GM21786 (cell line): ENCODE measurements around the gene ACAP2.
"Not testable (repeated sequence)": the region's sequence is repeated elsewhere in the genome, so short reads cannot be mapped to it uniquely, and the experiment has no call there.

Experiments
- ATAC-seq: cut with Tn5 transposase; IDR thresholded peaks from one replicate; pipeline ENCODE4 v1.9.1; 2021; ENCODE audit not compliant: unreplicated experiment

Gene ACAP2

DNA sequence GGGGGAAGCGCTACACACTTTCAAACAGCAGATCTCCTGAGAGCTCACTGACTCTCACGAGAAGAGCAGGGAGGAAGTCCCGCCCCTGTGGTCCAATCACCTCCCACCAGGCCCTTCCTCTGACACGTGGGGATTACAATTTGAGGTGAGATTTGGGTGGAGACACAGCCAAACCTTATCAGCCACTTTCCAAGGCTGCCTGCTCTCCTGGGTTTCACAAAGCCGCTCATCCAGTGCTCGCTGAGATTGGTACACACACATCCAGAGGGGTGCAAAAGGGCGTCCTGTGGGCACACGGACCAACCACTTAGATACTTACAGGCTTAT, 195.0 kb downstream of the ACAP2 start:
- no peak for ATAC-seq

DNA sequence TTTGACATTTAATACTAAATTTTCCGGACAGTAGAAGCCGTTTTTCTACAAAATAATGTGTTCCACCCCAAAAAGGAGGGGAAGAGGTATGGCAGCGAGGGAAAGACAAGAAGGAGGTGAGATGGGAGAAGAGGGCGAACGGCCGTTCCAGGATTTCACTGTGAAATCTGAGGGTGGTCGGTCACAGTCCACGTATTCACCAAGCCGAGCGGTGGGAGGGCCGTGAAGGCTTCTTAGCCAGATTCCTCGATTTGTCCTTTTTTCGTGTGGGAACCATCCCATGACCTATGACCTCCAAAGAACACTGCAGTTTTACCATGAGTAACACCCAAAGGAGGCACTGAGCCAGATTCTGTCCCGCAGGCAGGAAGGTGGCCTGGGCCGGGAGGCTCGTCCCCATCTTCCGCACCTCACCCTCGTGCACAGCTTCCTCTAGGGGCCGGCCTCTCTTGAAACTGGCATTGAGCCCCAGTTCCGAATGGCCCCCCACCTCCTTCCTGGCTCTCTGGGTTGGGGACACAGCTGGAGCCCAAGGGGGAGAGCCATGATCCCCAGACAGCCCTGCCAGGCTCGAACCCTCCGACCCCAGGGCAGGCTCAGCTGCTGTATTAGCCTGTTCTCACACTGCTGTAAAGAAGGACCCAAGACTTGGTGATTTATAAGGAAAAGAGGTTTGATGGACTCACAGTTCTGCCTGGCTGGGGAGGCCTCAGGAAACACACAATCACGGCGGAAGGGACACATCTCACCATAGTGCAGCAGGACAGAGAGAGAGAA, 195.5 kb downstream of the ACAP2 start:
- ATAC-seq, result no peak

DNA sequence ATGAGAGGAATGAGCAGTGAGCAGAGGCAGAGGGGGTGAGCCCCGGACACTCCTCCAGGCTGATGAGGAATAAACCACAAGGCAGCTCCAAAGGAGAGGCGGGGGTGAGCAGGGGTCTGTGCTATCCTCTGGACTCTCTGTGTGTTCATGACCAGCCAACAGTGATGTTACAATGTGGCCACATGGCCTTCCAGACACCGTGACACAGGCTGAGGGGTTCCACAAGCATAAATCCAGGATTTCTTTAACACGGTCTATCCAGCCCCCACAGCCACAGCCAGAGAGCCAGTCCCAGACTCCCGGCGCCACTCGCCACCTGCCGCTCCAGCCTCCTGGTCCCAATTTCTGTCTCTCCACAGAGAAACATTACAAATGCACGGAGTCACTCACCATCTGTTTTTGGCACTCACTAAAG, 196.2 kb downstream of the ACAP2 start:
- ATAC-seq, result no peak

DNA sequence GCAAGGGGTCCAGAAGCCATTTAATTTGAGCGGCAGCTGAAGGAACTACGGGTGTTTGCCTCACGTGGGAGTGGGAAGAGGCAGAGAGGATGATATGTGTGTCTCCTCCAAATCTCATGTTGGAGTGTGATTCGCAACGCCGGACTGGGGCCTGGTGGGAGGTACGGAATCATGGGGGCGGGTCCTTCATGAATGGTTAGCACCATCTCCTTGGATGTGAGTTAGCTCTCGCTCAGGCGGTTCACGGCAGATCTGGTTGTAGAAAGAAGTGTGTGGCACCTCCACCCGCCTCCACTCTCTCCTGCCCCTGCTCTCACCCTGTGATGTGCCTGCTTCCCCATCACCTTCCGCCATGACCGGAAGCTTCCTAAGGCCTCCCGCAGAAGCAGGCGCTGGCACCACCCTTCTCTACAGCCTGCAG, 197.3 kb downstream of the ACAP2 start:
- ATAC-seq, result no peak

DNA sequence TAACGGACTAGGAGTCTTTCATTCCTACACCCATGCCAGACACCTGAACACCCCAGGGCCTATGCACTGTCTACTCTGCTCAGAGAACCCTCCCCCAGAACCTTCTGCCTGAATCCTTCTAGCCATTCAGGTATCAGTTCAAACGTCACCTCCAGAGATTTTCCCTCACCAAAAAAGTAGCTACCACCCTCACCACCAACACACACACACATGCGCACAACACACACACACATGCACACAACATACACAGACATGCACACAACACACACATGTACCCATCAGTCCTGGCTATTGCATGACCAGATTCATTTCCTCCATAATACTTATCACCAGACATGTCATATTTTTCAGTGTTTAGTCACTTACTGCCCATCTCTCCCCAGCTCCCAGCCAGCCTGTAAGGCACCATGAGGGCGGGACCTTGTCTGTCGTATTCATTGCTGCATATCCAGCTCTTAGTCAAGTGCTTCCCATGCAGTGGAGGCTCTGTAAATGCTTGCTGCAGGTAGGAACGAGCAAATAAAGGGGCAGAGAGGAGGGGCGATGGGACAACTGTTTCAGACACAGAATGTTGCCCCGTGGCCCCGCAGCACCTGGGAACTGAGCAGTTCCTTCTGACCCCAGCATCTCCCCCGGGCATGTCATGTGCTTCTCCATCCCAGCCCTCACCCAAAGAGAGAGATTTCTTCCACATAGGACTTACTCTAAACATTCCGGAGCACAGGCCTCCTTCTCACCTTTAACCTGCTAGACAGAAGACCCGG, 201.0 kb downstream of the ACAP2 start:
- no peak for ATAC-seq

DNA sequence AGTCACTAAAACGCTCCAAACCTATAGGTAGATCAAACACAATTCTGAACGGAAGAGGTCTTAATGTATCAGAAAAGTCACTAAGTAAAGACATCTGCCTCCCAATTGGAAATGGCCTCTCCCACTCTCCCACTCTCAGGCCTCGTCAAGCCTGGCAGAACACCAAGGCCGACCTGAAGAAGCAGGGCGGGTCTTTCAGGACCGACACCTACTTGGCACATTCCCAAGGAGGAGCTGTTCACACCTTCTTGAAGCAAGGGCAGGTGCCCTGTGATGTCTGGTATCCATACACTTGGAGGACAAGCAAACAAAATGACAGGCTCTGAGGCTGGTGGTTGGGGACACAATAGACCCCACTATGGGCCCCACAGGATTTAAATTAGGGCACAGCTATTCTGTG, 201.9 kb downstream of the ACAP2 start:
- ATAC-seq, result no peak

DNA sequence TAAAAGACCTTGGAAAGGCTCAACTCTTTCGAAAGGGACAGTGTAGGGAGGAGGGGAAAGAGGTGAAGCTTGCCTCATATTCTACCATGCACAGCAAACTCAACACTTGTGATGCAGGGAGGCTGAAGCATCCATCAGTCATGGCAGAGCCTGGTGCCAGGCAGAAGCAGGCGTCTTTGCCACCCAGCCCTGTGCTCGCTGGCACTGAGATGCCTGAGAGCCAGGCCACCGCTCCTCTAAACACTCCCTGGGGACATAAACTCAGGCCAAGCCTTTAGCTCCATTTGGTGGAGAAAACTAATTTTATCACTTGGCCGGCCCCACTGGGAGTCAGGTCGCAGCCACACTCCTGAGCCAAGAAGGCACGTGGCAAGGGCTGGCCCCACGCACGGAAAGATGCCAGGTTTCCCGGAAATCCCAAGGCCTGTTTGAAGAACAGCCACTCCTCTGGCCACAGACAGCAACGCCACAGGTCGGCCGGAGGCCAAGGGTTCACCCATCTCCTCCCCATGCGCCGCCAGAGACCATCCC, 202.6 kb downstream of the ACAP2 start:
- no peak for ATAC-seq

DNA sequence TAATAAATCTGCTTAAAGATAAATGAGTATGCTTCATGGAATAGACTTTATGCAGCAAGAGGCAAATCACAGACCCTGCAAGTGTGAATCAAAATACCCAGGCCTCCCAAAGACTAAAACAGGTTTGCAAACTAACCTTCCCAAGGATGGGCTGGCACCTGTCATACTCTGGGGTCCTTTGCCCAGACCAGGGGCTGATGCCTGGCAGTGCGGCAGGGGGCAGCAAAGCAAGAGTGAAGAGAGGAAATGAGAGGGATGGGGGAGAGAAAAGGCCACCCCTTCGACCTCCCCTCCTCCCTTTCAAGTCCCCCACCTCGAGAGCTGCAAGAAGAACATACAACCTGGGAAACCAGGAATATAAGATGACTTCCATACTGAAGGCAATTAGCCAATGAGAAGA, 203.7 kb downstream of the ACAP2 start:
- no peak for ATAC-seq

DNA sequence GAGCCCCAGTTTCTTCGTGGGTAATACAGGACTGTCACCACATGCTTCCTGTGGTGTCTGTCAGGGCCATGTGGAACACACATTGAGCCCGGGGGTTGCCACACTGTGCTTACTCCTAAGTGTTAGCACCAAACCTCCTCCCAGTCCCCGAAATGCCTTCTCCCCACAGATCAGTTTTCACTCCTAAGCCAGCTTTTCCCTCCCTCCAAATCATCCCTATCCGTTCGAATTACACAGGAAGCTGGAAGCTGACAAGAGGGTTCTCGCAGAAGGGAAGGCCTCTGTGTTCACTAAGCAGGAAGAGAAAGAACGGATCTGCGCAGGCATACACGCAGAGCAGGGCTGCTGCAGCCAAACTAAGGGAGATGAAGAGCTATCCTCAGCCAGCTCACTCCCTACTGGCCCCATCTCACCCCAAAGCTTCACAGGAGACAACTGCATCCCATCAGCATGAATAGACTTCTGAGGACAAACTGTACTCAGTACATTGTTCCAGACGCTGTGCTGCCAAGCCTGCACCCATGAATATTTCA, 204.2 kb downstream of the ACAP2 start:
- no peak for ATAC-seq

DNA sequence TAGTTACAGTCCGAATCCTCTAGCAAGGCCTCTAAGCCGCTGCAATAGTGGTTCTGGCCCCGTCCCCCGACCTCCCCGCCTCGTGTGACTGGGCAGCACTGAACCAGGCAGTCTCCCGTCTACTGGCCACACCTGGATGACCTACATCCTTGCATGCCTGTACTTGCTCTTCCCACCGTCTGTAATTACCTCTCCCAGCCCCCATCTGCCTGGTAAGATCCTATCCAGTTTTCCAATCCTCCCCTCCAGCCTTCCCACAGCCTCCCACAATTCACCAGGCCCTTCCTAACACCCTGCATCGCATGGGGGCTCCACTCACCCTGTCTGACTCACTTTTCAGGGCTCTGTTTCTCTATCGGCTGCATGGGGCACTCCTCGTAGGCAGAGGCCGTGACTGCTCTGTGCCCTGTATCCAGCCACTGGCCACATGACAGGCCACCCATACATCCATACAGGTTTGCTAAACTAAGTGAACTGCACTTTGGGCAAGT, 204.7 kb downstream of the ACAP2 start:
- ATAC-seq, result no peak

DNA sequence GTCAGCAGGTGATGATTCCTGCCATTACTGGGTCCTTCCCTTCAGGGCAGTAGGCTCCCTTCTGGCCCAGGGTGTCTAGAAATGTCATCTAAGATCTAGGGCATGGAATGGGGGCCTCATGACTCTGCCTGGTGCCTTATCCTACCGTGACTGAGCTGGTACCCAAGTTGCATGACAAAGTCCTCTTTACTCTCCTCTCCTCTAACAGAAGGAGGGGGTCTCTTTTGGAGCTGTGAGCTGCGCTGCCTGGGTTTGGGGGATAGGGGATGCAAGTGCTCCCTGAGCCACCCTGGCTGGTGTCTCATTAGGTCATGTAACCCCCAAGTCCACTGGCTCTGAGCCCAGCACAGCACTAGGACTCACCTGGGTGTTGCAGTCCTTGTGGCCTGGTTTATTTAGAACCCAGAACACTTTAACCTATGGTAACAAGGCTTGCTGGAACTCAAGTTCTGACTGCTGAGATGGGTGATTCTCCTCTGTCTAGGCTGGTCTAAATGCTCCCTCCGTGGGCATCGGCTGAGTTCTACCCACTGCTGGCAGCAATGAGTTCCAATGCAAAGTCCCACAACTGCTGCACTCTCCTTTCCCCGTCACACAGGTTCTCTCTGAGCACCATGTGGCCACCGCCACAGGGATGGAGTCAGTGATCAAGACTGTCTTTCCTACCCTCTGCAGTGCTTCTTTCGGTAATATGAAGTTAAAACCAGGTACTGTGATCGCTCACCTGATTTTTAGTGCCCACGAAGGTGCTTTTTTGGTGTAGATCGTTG, 205.8 kb downstream of the ACAP2 start:
- no peak for ATAC-seq

DNA sequence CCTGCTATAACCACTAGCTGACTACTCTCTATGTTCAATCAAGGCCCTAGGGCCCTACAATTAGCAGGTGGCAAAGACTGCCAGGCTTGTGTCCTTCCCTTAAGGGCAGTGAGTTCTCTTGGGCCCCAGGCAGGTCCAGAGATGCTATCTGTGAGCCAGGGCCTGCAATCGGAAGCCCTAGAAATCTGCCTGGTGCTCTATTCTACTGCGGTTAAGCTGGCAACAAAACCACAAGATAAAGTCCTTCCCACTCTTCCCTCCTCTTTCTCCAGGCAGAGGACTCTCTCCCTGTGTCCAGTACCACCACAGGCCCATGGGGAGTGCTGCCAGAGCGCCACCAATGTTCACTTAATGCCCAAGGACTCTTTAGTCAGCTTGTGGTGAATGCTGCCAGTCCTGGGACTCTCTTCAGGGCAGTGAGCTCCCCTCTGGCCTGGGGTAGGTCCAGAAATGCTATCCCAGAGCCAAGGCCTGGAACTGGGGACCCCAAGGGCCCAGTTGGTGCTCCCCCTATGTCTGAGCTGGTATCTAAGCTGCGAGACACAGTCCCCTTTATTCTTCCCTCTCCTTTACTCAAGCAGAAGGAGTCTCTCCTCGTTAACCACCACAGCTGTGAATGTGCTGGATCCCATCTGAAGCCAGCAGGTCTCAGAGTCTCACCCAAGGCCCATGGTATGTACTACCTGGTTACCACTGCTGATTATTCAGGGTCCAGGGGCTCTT, 206.6 kb downstream of the ACAP2 start:
- no peak for ATAC-seq

DNA sequence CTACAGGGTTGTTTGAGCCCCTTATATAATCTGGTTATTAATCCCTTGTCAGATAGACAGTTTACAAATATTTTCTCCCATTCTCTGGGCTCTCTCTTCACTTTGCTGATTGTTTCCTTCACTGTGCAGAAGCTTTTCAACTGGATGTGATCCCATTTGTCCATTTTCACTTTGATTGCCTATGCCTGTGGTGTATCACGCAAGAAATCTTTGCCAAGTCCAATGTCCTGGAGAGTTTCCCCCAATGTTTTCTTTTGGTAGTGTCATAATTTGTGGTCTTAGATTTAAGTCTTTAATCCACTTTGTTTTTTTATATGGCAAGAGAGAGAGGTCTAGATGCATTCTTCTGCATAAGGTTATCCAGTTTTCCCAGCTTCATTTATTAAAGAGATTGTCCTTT, 212.6 kb downstream of the ACAP2 start:
- ATAC-seq, result no peak

DNA sequence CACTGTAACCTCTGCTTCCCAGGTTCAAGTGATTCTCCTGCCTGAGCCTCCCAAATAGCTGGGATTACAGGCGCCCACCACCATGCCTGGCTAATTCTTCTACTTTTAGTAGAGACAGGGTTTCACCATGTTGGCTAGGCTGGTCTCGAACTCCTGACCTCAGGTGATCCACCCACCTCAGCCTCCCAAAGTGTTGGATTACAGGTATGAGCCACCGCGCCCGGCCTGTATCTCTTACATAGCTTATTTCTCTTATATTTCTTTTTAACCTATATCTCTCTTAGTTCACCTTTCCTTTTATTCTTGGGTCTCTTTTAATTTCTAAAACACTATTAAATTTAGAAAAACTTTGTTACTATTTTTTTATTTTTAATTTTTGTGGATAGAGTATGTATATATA, 213.9 kb downstream of the ACAP2 start:
- not testable (repeated sequence) for ATAC-seq

DNA sequence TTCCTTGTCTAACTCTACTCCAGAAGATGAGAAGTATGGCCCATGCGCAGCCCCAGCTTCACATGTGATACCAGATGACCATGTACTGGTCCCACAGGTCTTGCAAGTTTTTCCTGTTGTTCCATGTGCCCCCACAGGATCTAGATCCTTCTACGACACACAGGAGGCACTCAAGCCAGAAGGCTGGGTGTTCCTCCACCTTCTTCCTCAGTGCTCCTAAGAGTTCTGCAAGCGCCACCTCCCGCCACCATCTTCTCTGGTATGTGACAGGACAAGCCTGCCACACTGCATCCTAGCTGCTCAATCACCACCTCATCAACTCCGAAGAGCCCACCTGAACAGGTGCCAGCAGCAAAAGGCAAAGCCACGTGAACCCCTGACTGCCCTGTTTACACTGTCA, 214.9 kb downstream of the ACAP2 start:
- no peak for ATAC-seq

DNA sequence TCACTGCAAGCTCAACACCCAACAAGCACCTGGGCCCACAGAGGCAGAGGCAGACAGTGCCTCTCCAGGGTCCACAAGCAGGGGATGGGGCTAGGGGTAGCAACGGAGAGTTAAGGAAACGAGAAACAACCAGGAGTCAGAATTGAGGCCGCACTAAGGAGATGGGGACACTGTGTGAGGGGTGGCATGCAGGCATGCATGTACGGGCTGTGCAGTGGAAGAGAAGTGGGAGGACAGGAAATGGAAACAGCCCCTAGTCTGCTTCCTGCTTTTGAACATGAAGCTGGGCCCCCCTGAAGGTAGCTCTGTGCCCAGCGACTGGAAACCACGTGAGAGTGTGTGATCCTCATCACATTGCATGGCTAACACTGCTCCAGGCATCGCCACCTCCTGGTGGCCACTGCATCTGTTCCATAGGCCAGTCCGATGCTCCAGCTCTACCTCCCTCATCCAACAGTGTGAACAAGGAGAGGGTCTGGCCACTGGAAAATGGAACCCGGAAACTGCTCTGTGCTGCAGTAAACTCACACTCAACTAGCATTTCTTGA, 215.8 kb downstream of the ACAP2 start:
- ATAC-seq, result no peak

DNA sequence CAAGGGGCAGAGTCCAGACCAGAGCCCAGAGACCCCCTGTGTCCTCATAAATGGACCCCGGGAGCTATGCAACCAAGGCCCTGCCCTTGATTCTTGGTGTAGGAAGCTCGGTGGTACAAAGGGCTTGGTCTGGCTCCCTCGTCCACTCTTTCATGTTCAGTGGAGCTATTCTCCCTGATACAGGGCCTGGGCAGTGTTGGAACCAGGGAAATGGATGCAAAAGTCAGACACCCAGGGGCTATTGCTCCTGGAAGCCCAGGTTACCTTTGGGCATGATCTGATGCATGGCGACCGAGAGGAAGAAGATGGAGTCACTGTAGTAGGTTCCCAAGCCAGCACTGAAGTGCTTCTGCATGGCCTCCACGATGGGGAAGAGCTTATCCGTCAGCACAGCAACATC, 216.4 kb downstream of the ACAP2 start:
- ATAC-seq, result no peak

DNA sequence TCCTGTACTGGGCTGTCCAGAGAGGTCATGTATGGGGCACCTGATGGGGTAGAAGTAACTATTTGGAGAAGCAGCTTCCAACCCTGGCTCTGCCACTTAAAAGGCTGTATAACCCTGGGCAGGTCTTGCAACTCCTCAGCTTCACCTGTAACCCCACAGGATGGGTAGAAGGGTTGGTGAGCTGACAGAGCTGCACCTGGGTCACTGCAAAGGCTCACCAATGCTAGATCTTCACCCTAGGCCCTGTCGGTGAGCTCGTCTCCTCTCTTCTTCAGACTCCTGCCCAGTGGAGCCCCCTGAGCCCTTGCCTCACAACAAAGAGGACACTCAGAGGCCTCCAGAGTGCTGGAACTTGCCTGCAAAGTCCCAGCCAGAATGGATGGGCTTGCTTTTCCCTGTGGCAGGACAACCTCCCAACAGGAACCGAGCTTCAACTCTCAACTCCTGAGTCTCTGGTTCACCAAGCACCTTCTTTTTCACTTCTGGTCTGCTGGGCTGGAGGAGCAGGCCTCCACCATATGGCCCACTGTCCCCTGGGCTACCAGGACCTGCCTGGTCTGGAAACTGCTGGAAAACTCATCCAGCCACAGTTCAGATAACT, 217.7 kb downstream of the ACAP2 start:
- no peak for ATAC-seq
